Kidney glomerular epithelial cell (primary cell): ENCODE data around the gene GOLIM4.

Source experiments
- DNase-seq: peaks from one replicate; lab custom pipeline; 2025; lab: John Stamatoyannopoulos, UW

GOLIM4 gene

GRCh38 chr3:167996514-167996913 lies 99.2 kb downstream of the GOLIM4 start:
- no peak for DNase-seq

- no peak for DNase-seq
Measured at GRCh38 chr3:167992381-167992780, 103.3 kb downstream of the GOLIM4 start.

GRCh38 chr3:167991213-167991612 lies 104.5 kb downstream of the GOLIM4 start:
- DNase-seq, result no peak

GRCh38 chr3:167989999-167990398 lies 105.7 kb downstream of the GOLIM4 start:
- no peak for DNase-seq

- DNase-seq, result no peak
Measured at GRCh38 chr3:167989066-167989465, 106.7 kb downstream of the GOLIM4 start.

- no peak for DNase-seq
Measured at GRCh38 chr3:167983583-167983982, 112.1 kb downstream of the GOLIM4 start.

- DNase-seq, result no peak
Measured at GRCh38 chr3:167978486-167978885, 117.2 kb downstream of the GOLIM4 start.

- no peak for DNase-seq
Measured at GRCh38 chr3:167978071-167978470, 117.7 kb downstream of the GOLIM4 start.

GRCh38 chr3:167976516-167977361 lies 119.0 kb downstream of the GOLIM4 start:
- no peak for DNase-seq

GRCh38 chr3:167973901-167974300 lies 121.8 kb downstream of the GOLIM4 start:
- DNase-seq, result no peak

GRCh38 chr3:167973046-167973445 lies 122.7 kb downstream of the GOLIM4 start:
- no peak for DNase-seq

GRCh38 chr3:167972502-167972901 lies 123.2 kb downstream of the GOLIM4 start:
- no peak for DNase-seq

- no peak for DNase-seq
Measured at GRCh38 chr3:167969548-167969947, 126.2 kb downstream of the GOLIM4 start.

- DNase-seq, result no peak
Measured at GRCh38 chr3:167967257-167968036, 128.3 kb downstream of the GOLIM4 start.
